Chondrocyte (in vitro differentiated cells): ENCODE results near the gene CHD9NB. TPM values are rescaled to one million over a fixed set of nuclear protein-coding genes. Genes with fewer than 3 reads are reported as not detected.

Source experiments
- DNase-seq: peaks from one replicate; pipeline ENCODE4 v3.0.0; 2021; ENCODE audit warnings: mixed read lengths, low spot score
- H3K27ac Mint-ChIP-seq: one replicate; pipeline ENCODE4 v1.8.0; 2021; ENCODE audit warnings: mild to moderate bottlenecking, moderate library complexity, mixed read lengths; ENCODE audit not compliant: unreplicated experiment
- H3K27me3 Mint-ChIP-seq: 2 replicates; pipeline ENCODE4 v1.8.0; 2021; ENCODE audit warnings: low read depth, mixed read lengths
- H3K36me3 Mint-ChIP-seq: 2 replicates; pipeline ENCODE4 v1.8.0; 2021; ENCODE audit warnings: low read depth, mixed read lengths
- H3K4me1 Mint-ChIP-seq: 2 replicates; pipeline ENCODE4 v1.8.0; 2021; ENCODE audit warnings: low read depth, mild to moderate bottlenecking, mixed read lengths
- H3K4me3 Mint-ChIP-seq: one replicate; pipeline ENCODE4 v1.8.0; 2021; ENCODE audit warnings: mild to moderate bottlenecking, moderate library complexity, mixed read lengths; ENCODE audit not compliant: unreplicated experiment
- H3K9me3 Mint-ChIP-seq: 2 replicates; pipeline ENCODE4 v1.8.0; 2021; ENCODE audit warnings: low read depth, mixed read lengths
- CTCF ChIP-seq: fragments of 200-600 bp; sonication (generic); IDR thresholded peaks from 2 replicates; pipeline ENCODE4 v1.5.0; 2021; ENCODE audit warnings: antibody characterized with exemption, mild to moderate bottlenecking, moderate library complexity
- total RNA-seq: library from RNA; stranded (reverse); gene quantifications from 3 replicates; pipeline ENCODE4 v1.2.1, GENCODE V29; 2021

CHD9NB gene
- total RNA-seq, 1 donor from 2014 or later = 0.85 TPM

- Mint-ChIP-seq H3K27ac (no peak overlapping the region), H3K9me3 (no peaks in the 10 kb centered on the region), H3K36me3 (peaks cover 4% of the 10 kb centered on the region), H3K27me3 (no peaks in the 10 kb centered on the region), H3K4me3 (no peak overlapping the region), H3K4me1 (peaks cover 45% of the 10 kb centered on the region)
- no peak for DNase-seq
- TF ChIP-seq CTCF = no peak
Measured at GRCh38 chr16:53061256-53061655, 8.6 kb upstream of the CHD9NB start.

GRCh38 chr16:53059672-53060071 lies 7.0 kb upstream of the CHD9NB start:
- TF ChIP-seq CTCF = no peak

GRCh38 chr16:53058882-53059281 lies 6.2 kb upstream of the CHD9NB start:
- DNase-seq = no peak
- TF ChIP-seq CTCF = no peak
- Mint-ChIP-seq H3K4me1 (peaks cover 42% of the 10 kb centered on the region), H3K27me3 (no peaks in the 10 kb centered on the region), H3K9me3 (no peaks in the 10 kb centered on the region), H3K36me3 (peaks cover 2% of the 10 kb centered on the region), H3K4me3 (no peak overlapping the region), H3K27ac (peak overlapping the region; percentile 45)

More at GRCh38 chr16:53059672-53060071, 7.0 kb upstream of the CHD9NB start:
- H3K27ac Mint-ChIP-seq = no peak overlapping the region
- H3K4me3 Mint-ChIP-seq = no peak overlapping the region
- peaks cover 2% of the 10 kb centered on the region for H3K36me3 Mint-ChIP-seq
- no peaks in the 10 kb centered on the region for H3K27me3 Mint-ChIP-seq
- H3K9me3 Mint-ChIP-seq = no peaks in the 10 kb centered on the region
- no peak for DNase-seq
- peaks cover 39% of the 10 kb centered on the region for H3K4me1 Mint-ChIP-seq

GRCh38 chr16:53058441-53058840 lies 5.7 kb upstream of the CHD9NB start:
- H3K27me3 Mint-ChIP-seq = no peaks in the 10 kb centered on the region
- H3K4me3 Mint-ChIP-seq = no peak overlapping the region
- peaks cover 2% of the 10 kb centered on the region for H3K36me3 Mint-ChIP-seq
- no peak for TF ChIP-seq CTCF
- no peaks in the 10 kb centered on the region for H3K9me3 Mint-ChIP-seq
- DNase-seq = no peak
- H3K27ac Mint-ChIP-seq = no peak overlapping the region
- H3K4me1 Mint-ChIP-seq = peaks cover 45% of the 10 kb centered on the region

GRCh38 chr16:53057658-53058057 lies 5.0 kb upstream of the CHD9NB start:
- H3K27ac Mint-ChIP-seq = no peak overlapping the region
- H3K4me3 Mint-ChIP-seq = no peak overlapping the region
- peaks cover 53% of the 10 kb centered on the region for H3K4me1 Mint-ChIP-seq

More at GRCh38 chr16:53057658-53058057, 5.0 kb upstream of the CHD9NB start:
- no peaks in the 10 kb centered on the region for H3K27me3 Mint-ChIP-seq
- DNase-seq = no peak
- H3K36me3 Mint-ChIP-seq = peaks cover 2% of the 10 kb centered on the region
- H3K9me3 Mint-ChIP-seq = no peaks in the 10 kb centered on the region
- TF ChIP-seq CTCF = no peak
